Muscle of leg (tissue), 11 donors: Measurements from ENCODE around the gene DLG1. TPM values are rescaled to one million over a fixed set of nuclear protein-coding genes. Genes with fewer than 3 reads are reported as not detected.

Source experiments
- DNase-seq: peaks from one replicate; pipeline ENCODE4 v3.0.0; 2013
- H3K27ac ChIP-seq: one replicate; pipeline ENCODE4 v1.5.1; 2013; ENCODE audit warnings: mild to moderate bottlenecking, low read length, control low read depth
- H3K27me3 ChIP-seq: one replicate; pipeline ENCODE4 v1.6.1; 2013; ENCODE audit warnings: low read length; ENCODE audit not compliant: control insufficient read depth, insufficient read depth
- H3K36me3 ChIP-seq: one replicate; pipeline ENCODE4 v1.6.1; 2013; ENCODE audit warnings: low read length; ENCODE audit not compliant: control insufficient read depth, insufficient read depth
- H3K4me1 ChIP-seq: one replicate; pipeline ENCODE4 v1.6.1; 2013; ENCODE audit warnings: low read length; ENCODE audit not compliant: control insufficient read depth, insufficient read depth
- H3K4me3 ChIP-seq: one replicate; pipeline ENCODE4 v1.5.1; 2013; ENCODE audit warnings: low read length, control low read depth
- H3K9me3 ChIP-seq: replicated peaks from 2 replicates; pipeline ENCODE4 v1.6.1; 2013; ENCODE audit warnings: low read depth, low read length; ENCODE audit not compliant: control insufficient read depth
- WGBS: methylation state at CpG from one replicate; pipeline ENCODE4 v1.1.5; 2013; ENCODE audit warnings: missing lambda C conversion rate; ENCODE audit not compliant: insufficient coverage; 5-methylcytosine and 5-hydroxymethylcytosine counted together
- polyA plus RNA-seq, 8 donors: library from polyadenylated mRNA; unstranded; fragments of 120-200 nt; gene quantifications; one replicate each; pipeline versions ENCODE4 v1.2.1 to v1.2.3, GENCODE V29; 2013; ENCODE audit warnings: inconsistent platforms in 1 of 8, low replicate concordance in 1 of 8; ENCODE audit not compliant: insufficient read length in 8 of 8, insufficient read depth in 1 of 8
- total RNA-seq: library from RNA; stranded (reverse); fragments of 120-200 nt; gene quantifications from one replicate; pipeline ENCODE4 v1.2.4, GENCODE V29; 2013

Gene DLG1
- total and polyA plus RNA-seq, 9 donors: 27.7 to 47.3 (median 39.0) TPM

GRCh38 chr3:197135212-197135611 is 163.2 kb downstream of the DLG1 start:
- WGBS: 83% methylated on average over 1 of the region's 5 CpGs
- no peak overlapping the region for H3K4me3 ChIP-seq
- H3K9me3 ChIP-seq: no peaks in the 10 kb centered on the region

GRCh38 chr3:197132916-197133530 is 165.4 kb downstream of the DLG1 start:
- H3K4me3 ChIP-seq: no peak overlapping the region
- H3K27me3 ChIP-seq: no peaks in the 10 kb centered on the region
- 100% methylated on average over 1 of the region's 2 CpGs for WGBS
- no peak overlapping the region for H3K27ac ChIP-seq
- no peaks in the 10 kb centered on the region for H3K4me1 ChIP-seq
- no peak for DNase-seq
- peaks cover 3% of the 10 kb centered on the region for H3K9me3 ChIP-seq
- H3K36me3 ChIP-seq: peaks cover 20% of the 10 kb centered on the region

More at GRCh38 chr3:197135212-197135611, 163.2 kb downstream of the DLG1 start:
- DNase-seq: no peak
- Histone ChIP-seq H3K27ac (no peak overlapping the region), H3K4me1 (no peaks in the 10 kb centered on the region), H3K36me3 (peaks cover 19% of the 10 kb centered on the region), H3K27me3 (no peaks in the 10 kb centered on the region)

- Histone ChIP-seq H3K9me3 (peaks cover 3% of the 10 kb centered on the region), H3K4me3 (no peak overlapping the region), H3K4me1 (no peaks in the 10 kb centered on the region), H3K27ac (no peak overlapping the region), H3K27me3 (no peaks in the 10 kb centered on the region), H3K36me3 (peaks cover 13% of the 10 kb centered on the region)
- WGBS: 92% methylated on average over 2 of the region's 2 CpGs
- no peak for DNase-seq
Observed at GRCh38 chr3:197125636-197126035, 172.8 kb downstream of the DLG1 start.

- H3K27me3 ChIP-seq: no peaks in the 10 kb centered on the region
- no peak overlapping the region for H3K27ac ChIP-seq
- WGBS: no CpG with 5 or more reads among the region's 6 CpGs
- DNase-seq: no peak
- H3K9me3 ChIP-seq: peaks cover 3% of the 10 kb centered on the region
- H3K4me3 ChIP-seq: no peak overlapping the region
- no peaks in the 10 kb centered on the region for H3K4me1 ChIP-seq
- peaks cover 13% of the 10 kb centered on the region for H3K36me3 ChIP-seq
Observed at GRCh38 chr3:197124713-197125112, 173.7 kb downstream of the DLG1 start.

GRCh38 chr3:197122394-197122793 is 176.0 kb downstream of the DLG1 start:
- no peak overlapping the region for H3K27ac ChIP-seq
- no peak overlapping the region for H3K4me3 ChIP-seq
- H3K9me3 ChIP-seq: no peaks in the 10 kb centered on the region
- no CpG with 5 or more reads among the region's 2 CpGs for WGBS
- peaks cover 7% of the 10 kb centered on the region for H3K36me3 ChIP-seq
- no peaks in the 10 kb centered on the region for H3K4me1 ChIP-seq
- no peak for DNase-seq
- H3K27me3 ChIP-seq: no peaks in the 10 kb centered on the region

- no peak overlapping the region for H3K4me3 ChIP-seq
- H3K9me3 ChIP-seq: no peaks in the 10 kb centered on the region
- H3K27me3 ChIP-seq: no peaks in the 10 kb centered on the region
- no CpG with 5 or more reads among the region's 2 CpGs for WGBS
- peaks cover under 1% of the 10 kb centered on the region for H3K36me3 ChIP-seq
- DNase-seq: no peak
- no peak overlapping the region for H3K27ac ChIP-seq
- no peaks in the 10 kb centered on the region for H3K4me1 ChIP-seq
Observed at GRCh38 chr3:197117114-197117513, 181.3 kb downstream of the DLG1 start.

- no peaks in the 10 kb centered on the region for H3K4me1 ChIP-seq
- no peak overlapping the region for H3K4me3 ChIP-seq
- no peak for DNase-seq
- peaks cover 4% of the 10 kb centered on the region for H3K36me3 ChIP-seq
- WGBS: 100% methylated on average over 1 of the region's 3 CpGs
- H3K9me3 ChIP-seq: no peaks in the 10 kb centered on the region
- no peak overlapping the region for H3K27ac ChIP-seq
- H3K27me3 ChIP-seq: no peaks in the 10 kb centered on the region
Observed at GRCh38 chr3:197114007-197114406, 184.4 kb downstream of the DLG1 start.

- Histone ChIP-seq H3K9me3 (no peaks in the 10 kb centered on the region), H3K4me1 (no peaks in the 10 kb centered on the region), H3K4me3 (no peak overlapping the region), H3K36me3 (peaks cover 6% of the 10 kb centered on the region), H3K27ac (no peak overlapping the region), H3K27me3 (no peaks in the 10 kb centered on the region)
- DNase-seq: no peak
Observed at GRCh38 chr3:197111685-197112084, 186.7 kb downstream of the DLG1 start.

- peak; percentile 5 for DNase-seq
- no peak overlapping the region for H3K27ac ChIP-seq
- H3K27me3 ChIP-seq: no peaks in the 10 kb centered on the region
- H3K4me1 ChIP-seq: no peaks in the 10 kb centered on the region
- peaks cover 4% of the 10 kb centered on the region for H3K36me3 ChIP-seq
- WGBS: no CpG with 5 or more reads among the region's 2 CpGs
- no peaks in the 10 kb centered on the region for H3K9me3 ChIP-seq
- H3K4me3 ChIP-seq: no peak overlapping the region
Observed at GRCh38 chr3:197105786-197106185, 192.6 kb downstream of the DLG1 start.

- H3K4me3 ChIP-seq: no peak overlapping the region
- H3K9me3 ChIP-seq: no peaks in the 10 kb centered on the region
- WGBS: no CpG with 5 or more reads among the region's 1 CpG
- H3K27ac ChIP-seq: no peak overlapping the region
- peaks cover 4% of the 10 kb centered on the region for H3K36me3 ChIP-seq
- no peak for DNase-seq
- H3K27me3 ChIP-seq: no peaks in the 10 kb centered on the region
- no peaks in the 10 kb centered on the region for H3K4me1 ChIP-seq
Observed at GRCh38 chr3:197104738-197105137, 193.7 kb downstream of the DLG1 start.

- WGBS: no CpG with 5 or more reads among the region's 1 CpG
- no peaks in the 10 kb centered on the region for H3K9me3 ChIP-seq
- DNase-seq: no peak
- peaks cover 2% of the 10 kb centered on the region for H3K36me3 ChIP-seq
- no peak overlapping the region for H3K27ac ChIP-seq
- no peak overlapping the region for H3K4me3 ChIP-seq
- H3K27me3 ChIP-seq: no peaks in the 10 kb centered on the region
- H3K4me1 ChIP-seq: no peaks in the 10 kb centered on the region
Observed at GRCh38 chr3:197103766-197104165, 194.6 kb downstream of the DLG1 start.
